ENCODE measurements around the gene SLAIN1.

The SLAIN1 gene

DNA sequence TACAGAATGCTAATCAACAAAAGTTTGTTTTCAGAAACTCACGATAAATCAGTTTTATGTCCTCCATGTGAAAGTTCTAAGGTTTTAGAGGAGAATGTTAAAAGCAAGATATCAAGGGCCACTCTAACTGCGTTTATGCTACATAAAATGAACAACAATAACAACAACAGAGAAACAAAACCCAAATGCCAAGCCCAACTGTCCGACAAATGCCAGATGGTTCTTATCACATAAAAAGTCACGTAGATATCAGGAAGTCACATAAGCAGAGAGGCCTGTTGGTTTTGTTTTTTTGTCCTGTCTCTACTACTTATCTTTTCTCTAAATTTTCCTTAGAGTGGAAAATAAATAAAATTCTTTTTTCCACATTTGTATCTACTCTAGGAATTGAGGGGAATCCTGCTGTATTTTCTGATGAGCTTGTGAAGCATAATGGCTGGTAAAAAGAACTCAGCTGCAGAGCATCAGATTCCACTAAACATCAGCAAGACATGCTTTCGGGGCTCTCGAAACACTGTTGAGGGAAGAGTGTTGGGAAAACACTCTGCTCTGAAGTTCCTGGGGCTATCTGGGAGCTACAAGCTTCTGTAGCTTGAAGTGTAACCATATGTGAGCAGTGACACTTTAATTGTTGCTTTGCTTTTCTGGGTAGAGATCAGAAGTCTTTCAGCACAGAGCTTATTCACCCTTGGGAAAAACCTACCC, 110.1 kb downstream of the SLAIN1 start:
- no peak for TF ChIP-seq POLR2A (IDR thresholded peaks at IDR 0.05; ENCODE audit: low read depth, low read length)
- no peak for FAIRE-seq

DNA sequence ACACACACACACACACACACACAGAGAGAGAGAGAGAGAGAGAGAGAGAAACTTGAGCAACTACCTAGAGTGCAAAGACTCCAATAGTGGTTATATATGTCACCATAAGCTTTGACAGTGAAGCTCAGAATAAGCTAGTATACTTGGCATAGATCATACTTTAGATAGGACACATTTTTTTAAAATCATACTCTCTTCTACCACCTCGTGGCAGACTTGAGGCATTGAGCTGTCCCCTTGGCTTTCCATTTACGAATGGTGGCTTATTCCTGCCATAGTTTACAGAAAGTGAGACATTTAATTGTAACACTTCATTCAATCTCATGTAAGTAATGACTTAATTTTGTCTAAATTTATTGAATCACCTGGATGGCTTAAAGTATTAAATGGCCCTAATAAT, 112.9 kb downstream of the SLAIN1 start:
- no peak for DNase-seq (ENCODE audit: insufficient read length, low spot score)
- FAIRE-seq: no peak
- TF ChIP-seq POLR2A (IDR thresholded peaks at IDR 0.05; ENCODE audit: low read depth, low read length): no peak

More for the DNA sequence above, 110.1 kb downstream of the SLAIN1 start:
- DNase-seq (ENCODE audit: insufficient read length, low spot score): no peak

DNA sequence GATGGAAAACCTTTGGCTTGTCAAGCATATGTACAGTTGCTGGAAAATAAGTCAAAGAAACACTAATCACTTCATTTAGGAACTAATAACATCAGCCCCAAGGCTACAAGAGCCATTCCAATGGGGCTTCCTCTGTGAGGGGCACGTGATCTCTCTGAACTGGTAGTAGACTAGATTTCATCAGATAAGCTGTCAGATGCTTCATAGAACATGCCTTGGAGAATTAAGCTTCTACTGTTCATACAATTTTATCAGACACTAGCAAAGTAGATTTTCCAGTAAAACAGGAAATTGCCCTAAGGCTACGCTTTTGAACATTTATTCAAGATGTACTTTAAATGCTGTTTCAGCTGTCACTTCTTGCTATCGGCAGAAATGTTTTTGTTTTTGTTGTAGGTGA, 113.4 kb downstream of the SLAIN1 start:
- DNase-seq (ENCODE audit: insufficient read length, low spot score) (no peak), FAIRE-seq (no peak)
- TF ChIP-seq POLR2A (IDR thresholded peaks at IDR 0.05; ENCODE audit: low read depth, low read length): no peak

DNA sequence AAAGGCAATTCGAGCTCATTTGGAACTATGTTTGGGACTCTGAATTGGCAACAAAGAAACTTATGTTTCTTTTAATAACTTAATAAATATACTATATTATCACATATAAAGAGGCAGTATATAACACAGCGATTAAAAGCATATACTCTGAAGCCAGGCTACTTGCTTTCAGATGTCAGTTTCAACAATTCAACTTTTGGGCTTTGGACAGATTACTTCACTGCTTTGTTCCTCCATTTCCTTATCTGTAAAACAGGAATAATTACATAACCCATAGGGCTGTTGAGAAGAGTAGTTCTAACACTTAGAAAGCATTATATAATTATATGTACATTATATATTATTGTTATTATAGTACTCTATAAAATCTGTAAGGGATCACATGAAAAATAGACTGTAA, 113.9 kb downstream of the SLAIN1 start:
- DNase-seq (ENCODE audit: insufficient read length, low spot score): no peak
- TF ChIP-seq POLR2A (IDR thresholded peaks at IDR 0.05; ENCODE audit: low read depth, low read length): no peak
- FAIRE-seq: no peak

DNA sequence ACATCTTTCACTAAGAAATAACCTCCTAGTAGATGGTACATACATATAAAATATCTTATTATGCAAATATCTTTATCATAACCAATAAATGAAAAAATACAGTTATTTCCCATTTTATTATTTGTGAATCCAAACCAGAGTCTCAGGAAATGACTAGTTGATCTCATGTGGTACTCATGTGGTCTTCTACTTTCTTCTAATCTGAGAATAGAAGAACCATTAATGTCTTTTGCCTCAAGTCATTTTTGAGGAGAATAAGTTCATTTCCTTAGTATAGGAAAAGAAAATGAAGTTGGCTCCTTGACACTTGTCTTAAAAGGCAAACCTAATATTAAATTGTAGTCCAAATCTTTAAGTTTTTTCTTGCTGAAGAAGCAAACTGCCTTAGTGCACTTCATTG, 114.5 kb downstream of the SLAIN1 start:
- DNase-seq (ENCODE audit: insufficient read length, low spot score): no peak
- no peak for FAIRE-seq
- TF ChIP-seq POLR2A (IDR thresholded peaks at IDR 0.05; ENCODE audit: low read depth, low read length): no peak

Measured in H54 (cell line).